ENCODE results near the gene B4GALNT2.

- no peak for TF ChIP-seq CTCF (IDR thresholded peaks at IDR 0.05; ENCODE audit: low read length)
- no peak for TF ChIP-seq EZH2 (optimal IDR thresholded peaks at IDR 0.05; ENCODE audit: low read depth, low read length)
- TF ChIP-seq EZH2phosphoT487 (IDR thresholded peaks at IDR 0.05; ENCODE audit: low read length), result no peak
Observed at GRCh38 chr17:49195751-49196150, 63.2 kb downstream of the B4GALNT2 start.

Data from MM.1S (cell line).